Measurements from ENCODE around the gene ZNF682.
"Not testable (repeated sequence)": the region's sequence is repeated elsewhere in the genome, so short reads cannot be mapped to it uniquely, and the experiment has no call there.

ZNF682 gene

DNA sequence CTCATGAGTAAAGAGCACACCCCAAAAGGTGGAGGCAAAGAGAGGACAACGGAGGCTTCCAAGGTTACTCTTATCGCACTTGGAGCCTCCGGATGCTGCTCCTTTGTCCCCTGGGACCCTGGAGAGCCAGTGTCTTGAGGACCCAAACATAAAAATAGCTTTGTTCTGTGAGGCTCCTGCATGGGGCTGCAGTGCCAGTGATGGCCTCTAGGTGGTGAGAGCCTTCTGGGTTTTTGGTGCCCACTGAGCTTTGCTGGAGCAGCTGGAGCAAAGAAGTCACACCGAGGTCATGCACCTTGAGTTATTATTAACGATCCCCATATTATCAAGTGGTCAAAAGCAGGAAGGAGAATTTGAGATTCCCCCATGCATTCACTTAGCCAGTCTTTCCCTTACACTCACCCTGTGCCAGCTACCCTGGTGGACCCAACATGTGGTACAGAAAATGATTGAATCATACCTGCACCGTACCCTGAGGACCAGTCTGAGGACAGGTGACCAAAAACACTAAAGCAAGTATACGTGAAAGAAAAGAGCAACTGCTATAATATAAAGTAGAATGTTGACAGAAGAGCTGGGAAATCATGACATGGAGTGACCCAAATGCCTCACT lies 41.5 kb downstream of the ZNF682 start:
- DNase-seq = peak in 2 of 3 experiments; percentile 2 to 42

- no peak for DNase-seq
These were observed 72.4 kb downstream of the ZNF682 start for GRCh38 chr19:19966862-19967261.

GRCh38 chr19:19966126-19966525 lies 73.2 kb downstream of the ZNF682 start:
- not testable (repeated sequence) for DNase-seq

DNA sequence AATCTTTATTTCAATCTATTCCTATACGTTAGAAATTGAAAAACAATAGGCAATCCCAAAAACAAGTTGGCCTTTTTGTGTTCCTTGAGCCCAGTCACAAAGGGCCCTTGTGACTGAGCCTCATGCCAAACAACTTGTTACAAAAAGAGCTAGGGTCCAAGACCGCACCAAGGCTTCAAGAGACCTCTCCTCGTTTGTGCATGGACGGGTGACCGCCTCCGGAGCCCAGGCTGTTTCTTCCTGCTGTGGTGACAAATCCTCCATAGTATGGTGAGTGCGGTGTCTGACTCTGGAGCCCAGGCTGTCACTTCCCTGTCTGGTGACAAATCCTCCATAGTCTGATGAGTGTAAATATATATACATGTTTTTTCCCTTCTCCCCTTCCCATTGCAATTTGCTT lies 74.9 kb downstream of the ZNF682 start:
- no peak for DNase-seq

DNA sequence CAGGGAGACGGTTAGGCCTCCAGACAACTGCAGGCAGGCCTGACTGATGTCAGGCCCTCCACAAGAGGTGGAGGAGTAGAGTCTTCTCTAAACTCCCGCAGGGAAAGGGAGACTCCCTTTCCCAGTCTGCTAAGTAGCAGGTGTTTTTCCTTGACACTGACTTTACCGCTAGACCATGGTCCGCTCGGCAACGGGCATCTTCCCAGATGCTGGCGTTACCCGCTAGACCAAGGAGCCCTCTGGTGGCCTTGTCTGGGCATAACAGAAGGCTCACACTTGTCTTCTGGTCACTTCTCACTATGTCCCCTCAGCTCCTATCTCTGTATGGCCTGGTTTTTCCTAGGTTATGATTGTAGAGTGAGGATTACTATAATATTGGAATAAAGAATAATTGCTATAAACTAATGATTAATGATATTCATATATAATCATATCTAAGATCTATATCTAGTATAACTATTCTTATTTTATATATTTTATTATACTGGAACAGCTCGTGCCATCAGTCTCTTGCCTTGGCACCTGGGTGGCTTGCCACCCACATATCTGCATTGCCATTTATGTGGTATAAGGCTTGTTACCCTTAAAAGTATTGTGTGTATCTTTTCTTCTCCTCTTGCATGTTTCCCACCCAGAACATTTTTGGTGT lies 80.0 kb downstream of the ZNF682 start:
- DNase-seq = peak; percentile 66 to 86 (median 70)

DNA sequence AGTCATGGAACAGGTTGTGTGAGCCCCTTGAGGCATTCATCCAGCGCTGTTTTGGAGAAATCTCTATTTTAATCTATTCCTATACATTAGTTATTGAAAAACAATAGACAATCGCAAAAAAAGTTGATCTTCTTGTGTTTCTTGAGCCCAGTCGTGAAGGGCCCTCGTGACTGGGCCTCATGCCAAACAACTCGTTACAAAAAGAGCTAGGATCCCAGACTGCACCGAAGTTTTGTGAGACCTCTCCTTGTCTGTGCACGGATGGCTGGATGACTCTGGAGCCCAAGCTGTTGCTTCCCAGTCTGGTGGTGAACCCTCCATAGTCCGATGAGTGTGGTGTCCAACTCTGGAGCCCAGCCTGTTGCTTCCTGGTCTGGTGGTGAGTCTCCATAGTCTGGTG lies 81.5 kb downstream of the ZNF682 start:
- DNase-seq = not testable (repeated sequence)

GRCh38 chr19:19956434-19957075 lies 82.8 kb downstream of the ZNF682 start:
- DNase-seq = no peak

DNA sequence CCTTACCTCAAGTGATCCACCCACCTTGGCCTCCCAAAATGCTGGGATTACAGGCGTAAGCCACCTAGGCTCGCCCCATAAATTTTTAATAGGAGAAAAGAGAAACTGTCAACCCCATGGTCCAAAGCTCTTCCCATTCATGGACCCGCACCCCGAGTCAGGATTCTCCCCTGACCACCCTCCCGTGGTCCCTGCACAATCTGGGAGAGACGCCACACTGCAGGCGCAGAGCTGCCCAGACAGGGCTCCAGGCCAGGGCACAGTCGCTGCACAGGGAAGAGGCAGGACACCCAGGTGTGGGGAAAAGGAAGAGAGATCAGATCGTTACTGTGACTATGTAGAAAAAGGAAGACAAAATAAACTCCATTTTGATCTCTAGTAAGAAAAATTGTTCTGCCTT lies 84.1 kb downstream of the ZNF682 start:
- no peak for DNase-seq

All from NCI-H1417 (cell line).